K562 (cell line): Measurements from ENCODE around the gene CHST10. TPM values are rescaled to one million over a fixed set of nuclear protein-coding genes. Genes with fewer than 3 reads are reported as not detected.

ENCODE experiments used
- ATAC-seq: fragments of 200-7000 bp; cut with Tn5 transposase; 3 replicates; pipeline ENCODE4 v1.9.1; 2020; ENCODE audit warnings: moderate library complexity
- BruUV-seq: library from RNA; stranded (reverse); fragments of 400-500 nt; replicated peaks from 2 replicates; lab custom pipeline; 2021; lab: Mats Ljungman, UMichigan
- CTCF ChIA-PET: fragments of 300-600 bp; formaldehyde crosslinking; extraction: SDS; loops from one replicate; lab custom pipeline; 2021; ENCODE audit warnings: low intra/inter-chr PET ratio; lab: Yijun Ruan, JAX
- POLR2A ChIA-PET: fragments of 300-600, 350-650 bp; sonication (Branson Sonifier 250); formaldehyde crosslinking; extraction: SDS; loops from one replicate; lab custom pipeline; 2021; ENCODE audit warnings: antibody characterized with exemption, inconsistent platforms; lab: Yijun Ruan, JAX
- DNase-seq, 4 experiments: peaks; one replicate each; pipeline versions ENCODE4 v3.0.0 to v3.0.0-alpha.2; 2011 to 2018; ENCODE audit warnings: low spot score in 3 of 4, mixed read lengths in 3 of 4; ENCODE audit errors: extremely low read depth in 1 of 4
- FAIRE-seq: peaks from 2 replicates; lab custom pipeline; 2011; peaks lifted over from hg19 to GRCh38; lab: Jason Lieb, UNC
- H2AFZ ChIP-seq: 2 replicates; pipeline ENCODE4 v1.6.0; 2011; ENCODE audit warnings: low read depth, low read length, control low read depth, inconsistent platforms
- H3K27ac ChIP-seq: fragments of 200-600 bp; 3 replicates; pipeline ENCODE4 v1.8.0; 2011; ENCODE audit warnings: low read depth, mild to moderate bottlenecking, control low read depth, inconsistent platforms, low read length, moderate library complexity, mixed read lengths; ENCODE audit errors: extremely low read depth
- H3K27me3 ChIP-seq, 2 experiments: fragments of 300-600 bp in 1 of 2; 2 replicates in 1 of 2; 3 replicates in 1 of 2; pipeline versions ENCODE4 v1.6.0 to v1.8.0; 2011; ENCODE audit warnings: inconsistent platforms in 2 of 2, low read length in 2 of 2, mild to moderate bottlenecking in 1 of 2, mixed read lengths in 1 of 2, moderate library complexity in 1 of 2; ENCODE audit not compliant: control insufficient read depth in 2 of 2, insufficient read depth in 2 of 2
- H3K36me3 ChIP-seq: fragments of 300-600 bp; 3 replicates; pipeline ENCODE4 v1.8.0; 2011; ENCODE audit warnings: mild to moderate bottlenecking, low read length, inconsistent platforms; ENCODE audit not compliant: control insufficient read depth, insufficient read depth
- H3K4me1 ChIP-seq, 2 experiments: fragments of 200-600 bp in 1 of 2; replicated peaks in 1 of 2; 2 replicates in 1 of 2; 3 replicates in 1 of 2; pipeline versions ENCODE4 v1.5.1 to v1.8.0; 2011; ENCODE audit warnings: inconsistent platforms in 2 of 2, low read length in 2 of 2, mild to moderate bottlenecking in 1 of 2, mixed read lengths in 1 of 2, moderate library complexity in 1 of 2; ENCODE audit not compliant: control insufficient read depth in 2 of 2, insufficient read depth in 2 of 2
- H3K4me2 ChIP-seq: 2 replicates; pipeline ENCODE4 v1.6.1; 2011; ENCODE audit warnings: low read length, control low read depth, inconsistent platforms, mixed read lengths; ENCODE audit not compliant: insufficient read depth
- H3K4me3 ChIP-seq: fragments of 200-600 bp; sonication (generic), shearing (Covaris generic); 2 replicates; pipeline ENCODE4 v1.5.1; 2016; ENCODE audit warnings: control low read depth, inconsistent platforms
- H3K79me2 ChIP-seq: fragments of 200-600 bp; 3 replicates; pipeline ENCODE4 v1.8.0; 2011; ENCODE audit warnings: low read length, inconsistent platforms; ENCODE audit not compliant: control insufficient read depth, insufficient read depth
- H3K9ac ChIP-seq, 2 experiments: 2 replicates each; pipeline versions ENCODE4 v1.6.0 to v1.6.1; 2011; ENCODE audit warnings: low read depth in 2 of 2, low read length in 2 of 2, control low read depth in 1 of 2, inconsistent platforms in 1 of 2, mild to moderate bottlenecking in 1 of 2, mixed read lengths in 1 of 2; ENCODE audit not compliant: insufficient read depth in 1 of 2
- H3K9me1 ChIP-seq: one replicate; pipeline ENCODE4 v1.6.0; 2011; ENCODE audit warnings: inconsistent platforms, mild to moderate bottlenecking, low read length, moderate library complexity; ENCODE audit not compliant: control insufficient read depth, insufficient read depth
- H3K9me3 ChIP-seq: replicated peaks from 2 replicates; pipeline ENCODE4 v1.5.1; 2011; ENCODE audit warnings: low read depth, low read length, inconsistent platforms; ENCODE audit not compliant: control insufficient read depth, insufficient read depth
- H4K20me1 ChIP-seq: replicated peaks from 2 replicates; pipeline ENCODE4 v1.6.1; 2011; ENCODE audit warnings: low read length, inconsistent platforms, mixed read lengths; ENCODE audit not compliant: control insufficient read depth, insufficient read depth
- ASH1L ChIP-seq: fragments of 450-650 bp; IDR thresholded peaks from 2 replicates; pipeline ENCODE4 v1.6.1; 2018; ENCODE audit warnings: borderline replicate concordance, mild to moderate bottlenecking, low read depth; ENCODE audit not compliant: partially characterized antibody
- DDX20 ChIP-seq: fragments of 450-650 bp; IDR thresholded peaks from 2 replicates; pipeline ENCODE4 v1.6.1; 2016; ENCODE audit warnings: missing genetic modification characterization, low read depth, mild to moderate bottlenecking, missing compliant biosample characterization, moderate library complexity
- NR2C1 ChIP-seq, 2 experiments: fragments of 450-650 bp; IDR thresholded peaks; 2 replicates each; pipeline ENCODE4 v1.6.1; 2017; ENCODE audit warnings: mild to moderate bottlenecking in 2 of 2, antibody characterized with exemption in 1 of 2, inconsistent platforms in 1 of 2, missing compliant biosample characterization in 1 of 2, missing genetic modification characterization in 1 of 2
- PREB ChIP-seq: sonication (generic); formaldehyde crosslinking; IDR thresholded peaks from 2 replicates; pipeline ENCODE4 v1.8.1; 2023; ENCODE audit warnings: mild to moderate bottlenecking, missing genetic modification reagents
- REST ChIP-seq, 2 experiments: fragments of 450-650 bp; formaldehyde crosslinking in 1 of 2; IDR thresholded peaks; 2 replicates each; pipeline versions ENCODE4 v1.4.0 to v1.6.1; 2014 to 2020; ENCODE audit warnings: mild to moderate bottlenecking in 2 of 2, borderline replicate concordance in 1 of 2, low read depth in 1 of 2
- STAT6 ChIP-seq: sonication (generic); formaldehyde crosslinking; IDR thresholded peaks from 2 replicates; pipeline ENCODE4 v1.8.1; 2023; ENCODE audit warnings: mild to moderate bottlenecking, missing genetic modification reagents
- TAF1 ChIP-seq: IDR thresholded peaks from 2 replicates; pipeline ENCODE4 v1.6.1; 2011; ENCODE audit warnings: mild to moderate bottlenecking, low read length, moderate library complexity; ENCODE audit not compliant: insufficient read depth, control insufficient read depth, severe bottlenecking; ENCODE audit errors: extremely low read depth
- ZNF316 ChIP-seq: fragments of 450-650 bp; IDR thresholded peaks from 2 replicates; pipeline ENCODE4 v1.6.1; 2016
- ZNF76 ChIP-seq: fragments of 250-450 bp; sonication (Bioruptor Pico); IDR thresholded peaks from 2 replicates; pipeline ENCODE4 v1.4.0; 2020; ENCODE audit warnings: mild to moderate bottlenecking, moderate library complexity, borderline replicate concordance
- WGBS: fragments of 100-300 bp; shearing (Covaris generic); methylation state at CpG from one replicate; pipeline ENCODE4 v1.1.6; 2016; ENCODE audit warnings: low coverage, mixed read lengths; ENCODE audit not compliant: insufficient coverage; ENCODE audit errors: missing lambda C conversion rate; 5-methylcytosine and 5-hydroxymethylcytosine counted together
- in situ Hi-C: fragments of 300-500 bp; cut with MboI; formaldehyde crosslinking; loops from 4 replicates; pipeline ENCODE4 v1.15.0; 2018; ENCODE audit warnings: inconsistent platforms, mixed read lengths
- intact Hi-C: fragments of 100-400 bp; cut with micrococcal nuclease; formaldehyde crosslinking; loops from 2 replicates; pipeline ENCODE4 v1.14.2; 2022
- polyA plus RNA-seq, 8 experiments: library from polyadenylated mRNA; depleted of rRNA in 4 of 8; stranded (reverse) in 5 of 8; unstranded in 3 of 8; fragments of >200 nt; fragmentation: Nextera tagmentation in 2 of 8; fragmentation: Illumina TruSeq in 1 of 8; extraction: Ambion mirVana in 2 of 8; extraction: Trizol in 1 of 8; gene quantifications; 2 replicates each; pipeline versions ENCODE4 v1.2.1 to v1.2.3, GENCODE V29; 2011 to 2014; ENCODE audit warnings: inconsistent platforms in 1 of 8, missing spikeins in 1 of 8
- total RNA-seq, 7 experiments: library from RNA; depleted of rRNA in 6 of 7; stranded (reverse); fragments of >200 nt in 6 of 7; fragmentation: Illumina TruSeq in 2 of 7; extraction: Trizol in 2 of 7; gene quantifications; 2 replicates each; pipeline versions ENCODE4 v1.2.1 to v1.2.3, GENCODE V29; 2011 to 2021; ENCODE audit warnings: low replicate concordance in 1 of 7

CHST10 gene
- total and polyA plus RNA-seq, 9 of the 15 experiments (the other 6 are each of a cell fraction or from before 2014, with no cell fraction given), result 1.3 to 30.9 (median 19.3) TPM

GRCh38 chr2:100383306-100383705 is 34.2 kb downstream of the CHST10 start:
- intact Hi-C loops, result loop anchor here (5.0 kb wide), 1 partner anchor 61 kb away; the partner anchor contains the start of gene LONRF2
- WGBS, result 16% methylated on average over 3 of the region's 3 CpGs
- BruUV-seq, result no TSS peak
- TF ChIP-seq REST (IDR thresholded peaks at IDR 0.05; ENCODE audit: borderline replicate concordance), result no peak
- TF ChIP-seq REST (CRISPR knock-in tag; IDR thresholded peaks at IDR 0.05; ENCODE audit: low read depth), result no peak
- no peak for TF ChIP-seq ZNF76 (CRISPR knock-in tag)
- no peak for TF ChIP-seq ASH1L
- TF ChIP-seq PREB (CRISPR knock-in tag), result no peak
- TF ChIP-seq DDX20 (tag), result no peak
- TF ChIP-seq STAT6 (CRISPR knock-in tag), result no peak
- no peak for TF ChIP-seq TAF1
- no peak for TF ChIP-seq ZNF316
- no peak for TF ChIP-seq NR2C1 (IDR thresholded peaks at IDR 0.05)
- no peak for TF ChIP-seq NR2C1 (tag; IDR thresholded peaks at IDR 0.05)

More at GRCh38 chr2:100383306-100383705, 34.2 kb downstream of the CHST10 start:
- ATAC-seq (no peak), FAIRE-seq (no peak), DNase-seq (no peak)
- Histone ChIP-seq H3K27me3 (no peaks in the 10 kb centered on the region), H3K27ac (no peak overlapping the region), H3K4me3 (no peak overlapping the region), H4K20me1 (no peaks in the 10 kb centered on the region), H3K36me3 (no peaks in the 10 kb centered on the region), H3K9me1 (no peaks in the 10 kb centered on the region), H3K4me2 (no peak overlapping the region), H2AFZ (no peak overlapping the region), H3K79me2 (no peaks in the 10 kb centered on the region), H3K4me1 (no peaks in the 10 kb centered on the region; a peak in 1 of 5 replicates), H3K9me3 (no peaks in the 10 kb centered on the region), H3K9ac (no peak overlapping the region)
- CTCF ChIA-PET, result no interaction called here
- POLR2A ChIA-PET, result no interaction called here
- in situ Hi-C loops, result loop anchor here (5.0 to 25.0 kb wide), 2 partner anchors 121 to 821 kb away; no protein-coding TSS in a partner anchor
